ENCODE results near the gene MS4A18.
A peak's percentile ranks its signal among the peaks of the same experiment; 100 is the strongest.

The MS4A18 gene

DNA sequence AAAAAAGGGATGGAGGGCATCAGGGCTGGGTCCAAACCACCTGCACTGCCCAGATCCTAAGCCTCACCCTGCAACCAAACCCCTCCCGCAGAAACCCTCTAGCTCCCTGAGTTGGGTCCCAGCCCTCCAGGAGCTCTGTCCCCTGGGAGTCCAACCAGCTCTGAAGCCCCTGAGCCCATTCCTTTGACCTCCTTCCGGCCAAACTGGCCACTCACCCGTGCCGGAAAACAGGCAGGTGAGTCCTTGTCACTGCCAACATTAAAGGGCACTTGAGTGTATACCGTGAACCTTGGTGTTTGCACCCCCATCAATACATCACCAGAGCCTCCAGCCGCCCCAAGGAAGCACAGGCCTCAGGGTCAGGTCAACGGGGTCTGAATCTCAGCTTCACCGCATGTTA lies 43.7 kb downstream of the MS4A18 start:
- no peak for DNase-seq

DNA sequence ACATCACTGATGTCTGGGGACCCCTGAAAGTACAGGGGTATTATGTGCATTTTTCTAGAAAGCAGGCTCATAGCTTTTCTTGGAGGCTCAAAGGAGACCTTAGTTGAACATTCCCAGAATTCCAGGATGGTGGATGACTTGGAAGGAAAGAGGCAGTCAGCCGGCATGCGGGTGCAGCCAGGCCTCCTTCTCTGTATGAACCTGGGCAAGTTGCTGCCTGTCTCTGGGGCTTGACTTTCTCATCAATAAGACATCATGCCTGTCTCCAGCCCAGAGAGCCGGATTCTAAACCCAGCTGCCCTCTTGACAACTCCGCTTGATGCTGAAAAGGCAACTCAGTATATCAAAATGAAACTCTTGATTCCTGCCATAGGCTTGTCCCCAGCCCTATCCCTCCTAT lies 44.8 kb downstream of the MS4A18 start:
- DNase-seq, result no peak

DNA sequence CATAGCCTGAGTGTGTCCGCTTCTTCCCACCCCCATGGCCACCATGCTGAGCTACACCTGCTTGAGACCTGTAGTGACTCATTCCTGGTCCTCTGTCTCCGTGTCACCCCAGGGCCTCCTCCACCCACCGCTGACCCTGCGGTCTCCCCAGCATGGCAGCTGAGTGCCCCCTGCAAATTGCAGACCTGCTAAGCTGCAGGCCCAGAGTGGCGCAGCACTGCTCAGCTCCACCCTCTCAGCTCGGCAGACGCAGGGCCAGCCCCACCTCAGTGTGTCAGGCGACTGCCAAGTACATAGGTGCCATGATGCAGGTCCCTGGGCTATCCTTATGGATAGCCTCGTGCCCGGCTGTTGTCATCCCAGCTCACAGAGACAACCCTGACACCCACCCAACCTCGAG lies 45.3 kb downstream of the MS4A18 start:
- DNase-seq, result no peak

DNA sequence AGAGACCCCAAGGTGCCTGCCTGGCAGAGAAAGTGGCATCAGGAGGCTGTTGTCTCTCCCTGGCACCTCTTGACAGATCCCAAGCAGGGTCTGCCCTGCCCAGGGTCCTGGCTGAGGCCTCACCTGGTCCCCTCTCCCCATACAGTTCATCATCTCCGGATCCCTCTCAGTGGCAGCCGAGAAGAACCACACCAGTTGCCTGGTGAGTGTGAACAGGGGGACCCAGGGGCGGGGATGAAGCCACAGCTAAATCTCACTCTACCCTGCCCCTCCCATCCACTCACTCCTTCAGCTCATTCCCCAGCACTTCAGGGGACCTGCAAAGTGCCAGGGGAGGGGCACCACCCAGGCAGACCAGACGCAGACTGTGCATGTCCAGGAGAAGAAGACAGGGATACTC lies 46.6 kb downstream of the MS4A18 start:
- no peak for DNase-seq

DNA sequence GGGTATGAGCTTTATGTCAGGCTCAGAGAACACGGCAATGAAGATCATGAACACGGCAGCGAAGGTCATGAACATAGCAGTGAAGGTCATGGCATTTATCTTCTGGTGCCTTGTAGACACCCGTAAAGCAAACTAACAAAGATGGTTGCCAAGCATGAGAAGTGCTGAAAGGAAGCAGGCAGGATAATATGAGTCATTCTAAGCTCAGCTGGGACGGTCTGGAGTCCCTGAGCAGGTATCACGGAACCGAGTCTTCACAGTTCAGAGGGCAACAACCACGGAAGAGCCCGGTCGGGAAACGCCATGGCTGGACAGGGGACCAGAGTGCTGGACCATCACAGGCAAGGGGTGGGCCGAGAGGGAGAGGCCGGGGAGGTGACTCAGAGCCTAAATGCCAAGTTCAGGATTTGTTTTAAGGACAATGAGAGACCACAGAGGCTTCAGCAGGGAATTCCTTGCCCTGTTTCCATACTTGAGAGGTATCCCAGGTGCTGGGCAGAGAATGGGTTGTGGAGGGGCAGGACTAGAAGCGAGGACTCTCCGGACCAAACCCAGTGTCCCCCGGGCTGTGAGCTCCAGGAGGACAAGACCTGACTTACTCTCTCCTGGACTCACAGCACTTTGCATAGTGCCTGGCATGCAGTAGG lies 47.5 kb downstream of the MS4A18 start:
- no peak for DNase-seq

DNA sequence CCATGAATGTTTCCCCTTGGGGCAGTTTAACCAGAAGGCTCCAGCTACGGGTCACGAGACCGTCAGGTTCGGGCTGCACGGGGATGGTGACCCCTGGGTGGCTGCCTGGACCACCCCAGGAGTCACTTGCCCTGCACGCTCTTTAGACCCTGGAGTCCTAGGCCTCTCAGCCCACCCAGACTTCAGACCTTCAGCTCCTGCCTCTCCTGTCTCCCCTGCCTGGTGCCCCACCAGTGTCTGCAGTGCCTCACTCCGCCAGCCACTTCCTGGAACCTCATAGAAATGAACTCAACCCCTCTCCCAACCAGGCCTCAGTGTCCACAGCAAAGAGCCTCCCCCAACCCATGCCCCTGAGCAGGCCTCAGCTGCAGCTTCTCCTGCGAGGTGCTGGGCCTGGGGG lies 48.1 kb downstream of the MS4A18 start:
- no peak for DNase-seq

DNA sequence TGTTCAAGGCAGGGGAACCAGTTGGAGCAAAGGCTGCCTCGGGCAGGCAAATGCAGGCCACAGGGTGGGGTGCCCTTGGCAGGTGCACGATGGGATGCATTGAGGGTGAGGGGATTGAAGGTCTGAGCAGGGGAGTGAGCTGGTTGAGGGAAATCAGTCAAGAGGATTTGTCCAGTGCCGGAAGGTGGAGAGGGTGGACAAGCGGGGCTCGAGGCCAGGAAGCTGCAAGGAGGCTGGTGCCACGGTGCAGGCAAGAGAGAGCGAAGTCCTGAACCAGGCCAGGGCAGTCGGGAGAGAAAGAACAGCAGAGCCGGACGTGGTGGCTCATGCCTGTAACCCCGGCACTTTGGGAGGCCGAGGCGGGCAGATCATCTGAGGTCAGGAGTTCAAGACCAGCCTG lies 50.2 kb downstream of the MS4A18 start:
- no peak for DNase-seq

DNA sequence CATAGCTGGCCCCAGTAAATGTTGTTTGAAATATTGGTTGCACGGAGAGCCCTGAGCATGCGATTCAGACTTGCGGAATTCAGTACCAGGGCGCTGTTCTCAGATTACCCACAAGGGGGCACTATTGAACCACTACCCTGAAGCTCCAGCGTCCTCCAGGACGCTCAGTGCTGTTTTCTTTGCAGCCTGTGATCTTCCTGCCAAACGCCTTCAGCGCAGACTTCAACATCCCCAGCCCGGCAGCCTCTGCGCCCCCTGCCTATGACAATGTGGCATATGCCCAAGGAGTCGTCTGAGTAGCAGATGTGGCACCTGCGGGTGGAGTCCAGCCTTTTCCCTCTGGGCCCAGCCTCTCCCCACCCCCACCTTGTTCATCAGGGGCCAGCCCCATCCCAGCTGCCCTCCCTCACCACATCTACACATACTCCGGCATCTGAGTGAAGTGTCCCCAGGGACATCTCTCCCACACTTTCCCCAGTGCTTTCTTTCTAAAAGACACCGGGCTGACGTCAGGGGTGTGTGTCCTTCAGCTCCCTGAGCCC lies 51.0 kb downstream of the MS4A18 start:
- DNase-seq, result peak; percentile 82 to 85

DNA sequence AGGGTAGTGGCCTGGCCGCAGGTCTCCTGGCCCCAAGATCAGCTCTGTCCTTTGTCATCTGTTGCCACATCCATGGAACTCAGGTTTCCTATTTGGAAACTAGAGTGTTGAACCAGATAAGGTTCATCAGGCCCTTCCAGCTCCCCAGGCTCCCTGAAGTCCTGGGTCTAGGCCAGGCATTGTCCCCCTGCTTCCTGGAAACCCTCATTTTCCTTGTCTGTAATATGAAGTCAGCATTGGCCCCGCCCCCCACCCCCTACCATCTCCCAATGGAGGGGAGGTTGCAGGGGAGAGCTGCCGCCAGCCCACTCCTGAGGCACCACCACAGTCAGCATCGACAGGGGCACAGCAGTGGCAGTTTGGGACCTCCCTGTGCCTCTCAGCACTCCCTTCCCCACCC lies 51.6 kb downstream of the MS4A18 start:
- DNase-seq, result no peak

DNA sequence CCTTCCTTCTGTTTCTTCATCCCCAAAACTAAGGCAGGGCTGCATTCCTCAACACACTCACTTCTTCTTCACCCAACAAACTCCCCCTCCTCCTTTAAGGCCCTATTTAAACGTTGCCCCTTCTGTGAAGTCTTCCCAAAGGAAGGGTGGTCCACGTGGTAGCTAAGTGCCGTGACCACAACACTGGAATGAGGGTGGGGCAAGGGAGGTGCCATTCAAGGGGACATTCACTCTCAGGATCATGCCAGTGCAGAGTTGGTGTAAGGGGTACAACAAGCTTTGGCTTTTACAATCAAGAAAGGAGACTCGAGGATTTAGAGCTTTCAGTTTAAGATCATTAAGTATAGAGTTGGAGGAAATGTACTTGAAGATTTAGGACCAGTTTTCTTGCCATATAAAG lies 52.6 kb downstream of the MS4A18 start:
- DNase-seq, result no peak

DNA sequence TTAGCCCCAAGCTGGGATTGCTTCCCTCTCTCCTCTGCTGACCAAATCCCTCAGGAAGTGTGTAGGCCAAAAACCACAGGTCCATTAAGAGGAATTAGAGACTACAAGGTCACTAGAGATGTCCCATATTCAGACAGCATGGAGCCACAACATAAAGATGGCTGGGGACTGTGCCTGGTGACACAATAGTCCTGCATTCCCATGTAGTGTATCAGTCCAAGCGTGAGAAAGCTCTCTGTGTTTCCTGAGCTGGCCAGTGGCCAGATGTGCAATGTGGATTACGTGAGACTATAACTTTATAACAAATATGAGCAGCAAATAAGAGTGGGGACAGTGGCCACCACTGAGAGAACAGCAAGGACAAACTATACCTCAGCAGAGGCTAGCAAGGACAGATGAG lies 53.1 kb downstream of the MS4A18 start:
- DNase-seq, result no peak

DNA sequence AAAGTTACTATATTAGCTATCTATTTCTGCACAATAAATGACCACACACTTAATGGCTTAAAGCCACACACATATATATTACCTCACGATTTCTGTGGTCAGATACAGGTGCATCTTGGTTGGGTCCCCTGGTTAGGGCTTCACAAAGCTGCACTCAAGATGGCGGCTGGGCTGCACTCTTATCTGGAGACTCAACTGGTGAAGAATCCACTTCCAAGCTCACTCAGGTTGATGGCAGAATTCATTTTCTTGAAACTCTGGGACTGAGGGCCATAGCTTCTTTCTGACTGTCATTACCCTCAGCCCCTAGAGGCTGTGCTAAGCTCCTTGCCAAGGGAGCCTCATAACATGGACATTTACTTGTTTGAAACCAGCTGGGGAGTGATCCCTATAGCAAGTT lies 55.5 kb downstream of the MS4A18 start:
- no peak for DNase-seq

DNA sequence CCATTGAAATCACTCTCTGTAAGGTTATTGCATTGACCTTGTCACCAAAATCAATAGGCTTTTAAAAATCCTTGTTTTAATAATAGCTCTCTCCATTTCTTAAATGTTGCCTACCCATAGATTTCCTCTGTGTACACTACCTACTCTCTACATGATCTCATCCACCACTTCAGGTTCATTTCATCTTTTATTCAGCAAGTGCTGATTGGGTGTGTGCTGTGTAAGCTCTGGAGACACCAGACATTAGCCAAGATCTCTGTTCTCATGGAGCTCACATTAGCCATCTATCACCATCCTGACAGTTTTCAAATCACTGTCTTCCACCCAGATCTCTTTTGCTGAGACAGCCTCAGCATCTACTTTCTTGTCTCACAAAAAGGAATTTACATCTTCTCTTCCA lies 56.3 kb downstream of the MS4A18 start:
- DNase-seq, result no peak

DNA sequence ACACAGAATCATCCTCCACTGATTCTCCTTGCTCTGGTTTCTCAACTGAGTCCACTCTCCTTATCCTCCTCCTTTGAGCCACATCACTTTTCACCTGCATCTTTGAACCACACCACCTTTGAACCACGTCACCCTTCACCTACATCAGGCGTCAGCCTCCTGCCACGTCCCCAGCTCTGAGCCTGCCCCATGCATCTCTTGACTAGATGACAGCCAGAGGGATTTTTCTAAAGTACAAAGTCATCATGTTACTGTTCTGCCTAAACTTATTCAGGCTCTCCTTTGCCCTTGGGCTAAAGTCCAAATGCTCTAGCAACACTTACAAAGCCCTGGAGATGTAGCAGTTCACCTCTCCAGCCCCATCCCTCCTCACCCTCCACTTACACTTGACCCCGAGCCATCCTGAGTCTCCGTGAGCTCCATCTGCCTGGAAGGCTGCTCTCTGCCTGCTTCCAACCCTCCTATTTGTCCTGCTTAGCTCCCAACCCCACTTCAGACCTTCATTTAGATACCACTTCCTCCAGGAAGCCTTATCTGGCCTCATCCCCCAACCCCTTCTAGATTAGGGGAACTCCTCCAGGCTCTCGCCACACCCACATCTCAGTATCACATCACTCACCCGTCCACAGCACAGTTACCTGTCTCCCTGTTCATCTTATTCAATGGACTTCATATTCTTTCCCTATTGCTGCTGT lies 56.9 kb downstream of the MS4A18 start:
- DNase-seq, result no peak

DNA sequence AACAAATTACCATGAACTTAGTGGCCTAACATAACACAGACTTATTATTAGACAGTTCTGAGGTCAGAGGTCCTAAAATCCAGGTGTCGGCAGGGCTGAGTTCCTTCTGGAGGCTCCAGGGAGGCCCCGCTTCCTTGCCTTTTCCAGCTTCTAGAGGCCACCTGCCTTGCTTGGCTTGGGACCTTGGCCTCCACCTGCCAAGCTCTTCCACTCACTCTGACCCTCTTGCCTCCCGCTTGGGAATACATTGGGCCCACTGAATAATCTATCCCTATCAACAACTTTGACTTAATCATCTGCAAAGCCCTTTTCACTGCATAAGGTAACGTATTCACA lies 57.4 kb downstream of the MS4A18 start:
- DNase-seq, result no peak

DNA sequence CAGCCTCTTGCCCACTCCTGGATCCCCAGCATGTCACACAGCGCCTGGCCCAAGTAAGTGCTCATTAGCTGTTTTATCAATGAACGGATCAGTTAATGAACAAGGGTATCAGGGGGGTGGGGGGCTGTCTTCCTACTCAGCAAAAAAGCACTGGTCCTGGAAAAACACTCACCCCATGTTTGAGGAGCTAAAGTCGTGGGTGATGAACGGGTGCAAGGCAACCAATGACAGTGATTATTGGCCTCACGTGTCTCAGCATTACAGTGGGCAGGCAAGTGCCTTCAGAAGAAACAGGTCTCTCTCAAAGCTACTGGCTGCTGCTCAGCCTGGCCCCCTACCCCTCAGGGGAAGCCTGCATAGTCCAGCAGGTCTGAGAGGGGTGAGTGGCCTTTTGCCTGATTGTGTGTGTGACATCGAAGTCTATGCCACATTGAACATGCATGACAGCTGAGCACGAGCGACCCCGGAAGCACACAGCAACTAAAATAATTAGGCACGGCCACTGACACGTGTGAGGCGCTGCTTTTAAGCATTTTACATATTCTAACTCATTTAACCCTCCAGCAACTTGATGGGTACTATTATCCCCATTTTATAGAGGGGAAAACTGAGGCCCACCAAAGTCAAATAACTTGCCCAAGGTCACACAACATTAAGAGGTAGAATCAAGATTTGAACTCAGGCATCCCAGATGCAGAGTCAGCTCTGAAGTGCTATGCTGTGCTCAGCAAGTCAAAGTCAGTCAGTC lies 58.0 kb downstream of the MS4A18 start:
- no peak for DNase-seq

DNA sequence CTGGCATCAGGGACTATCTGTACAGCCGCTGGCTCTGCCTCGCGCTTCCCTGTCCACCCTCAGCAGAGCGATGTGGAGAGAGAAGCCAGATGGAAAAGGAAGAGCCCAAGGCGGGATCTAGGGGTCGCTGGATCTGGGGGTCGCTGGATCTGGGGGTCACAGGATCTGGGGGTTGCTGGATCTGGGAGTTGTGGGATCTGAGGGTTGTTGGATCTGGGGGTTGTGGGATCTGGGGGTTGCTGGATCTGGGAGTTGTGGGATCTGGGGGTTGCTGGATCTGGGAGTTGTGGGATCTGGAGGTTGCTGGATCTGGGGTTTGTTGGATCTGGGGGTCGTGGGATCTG lies 58.6 kb downstream of the MS4A18 start:
- DNase-seq, result no peak

DNA sequence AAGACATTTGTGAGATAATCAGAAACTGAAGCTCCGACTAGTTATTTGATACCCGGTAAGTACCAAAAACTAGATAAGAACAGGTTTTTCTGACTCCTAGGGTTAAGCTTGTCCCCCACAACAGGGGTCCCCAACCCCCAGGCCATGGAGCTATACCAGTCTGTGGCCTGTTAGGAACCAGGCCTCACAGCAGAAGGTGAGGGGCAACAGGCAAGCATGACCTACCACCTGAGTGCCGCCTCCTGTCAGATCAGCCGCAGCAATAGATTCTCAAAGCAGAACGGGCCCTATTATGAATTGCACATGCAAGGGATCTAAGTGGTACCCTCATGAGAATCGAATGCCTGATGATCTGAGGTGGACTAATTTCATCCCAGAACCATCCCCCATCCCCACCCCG lies 59.4 kb downstream of the MS4A18 start:
- DNase-seq, result no peak

DNA sequence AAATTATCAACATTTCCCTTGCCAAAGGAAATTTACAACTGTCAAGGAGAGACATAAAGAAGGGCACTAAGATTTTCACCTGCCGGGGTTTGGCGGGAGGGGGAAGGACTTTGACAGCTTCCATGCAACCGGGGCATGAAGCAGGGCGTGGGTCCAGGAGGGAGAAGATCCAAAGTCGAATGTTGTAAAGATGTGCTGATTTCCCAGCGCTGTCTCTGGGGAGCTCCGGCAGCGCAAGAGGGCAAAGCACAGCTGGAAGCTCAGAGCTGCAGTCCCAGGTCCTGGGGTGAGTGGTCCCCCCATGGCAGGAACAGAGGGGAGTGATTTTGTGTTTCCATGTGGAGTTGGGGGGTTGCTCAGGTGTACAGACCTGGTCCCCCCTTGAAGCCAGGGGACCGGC lies 60.6 kb downstream of the MS4A18 start, which contains the start of gene MS4A10:
MS4A10 (plus strand) TSS at position 198 of the 400 bp plus-strand sequence. CDS start 5,003 bp downstream, outside the sequence.
- DNase-seq, result no peak

DNA sequence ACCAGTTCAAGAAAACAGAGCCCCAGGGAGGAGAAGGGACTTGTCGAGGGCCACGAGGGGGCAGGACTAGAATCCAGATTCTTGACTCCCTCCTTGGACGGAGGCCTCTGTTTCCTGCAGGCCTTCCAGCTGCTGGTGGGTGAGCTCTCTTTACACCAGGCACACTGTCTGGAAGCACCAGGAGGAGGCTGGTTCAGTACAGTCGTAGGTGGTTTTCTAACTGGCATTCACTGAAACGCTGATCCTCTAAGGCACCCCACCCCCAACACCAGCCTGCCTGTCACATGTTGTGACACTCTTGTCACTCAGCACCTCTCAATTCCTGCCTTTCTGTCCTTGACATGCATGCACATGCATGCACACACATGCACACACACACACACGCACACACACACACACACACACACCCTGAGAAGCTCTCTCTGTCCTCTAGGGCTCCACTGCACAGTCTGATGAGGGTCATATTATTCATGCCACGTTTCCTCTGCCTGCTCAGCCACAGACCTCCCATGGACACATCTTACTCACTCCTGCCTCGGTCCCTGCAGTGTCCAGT lies 61.4 kb downstream of the MS4A18 start:
- DNase-seq, result no peak

DNA sequence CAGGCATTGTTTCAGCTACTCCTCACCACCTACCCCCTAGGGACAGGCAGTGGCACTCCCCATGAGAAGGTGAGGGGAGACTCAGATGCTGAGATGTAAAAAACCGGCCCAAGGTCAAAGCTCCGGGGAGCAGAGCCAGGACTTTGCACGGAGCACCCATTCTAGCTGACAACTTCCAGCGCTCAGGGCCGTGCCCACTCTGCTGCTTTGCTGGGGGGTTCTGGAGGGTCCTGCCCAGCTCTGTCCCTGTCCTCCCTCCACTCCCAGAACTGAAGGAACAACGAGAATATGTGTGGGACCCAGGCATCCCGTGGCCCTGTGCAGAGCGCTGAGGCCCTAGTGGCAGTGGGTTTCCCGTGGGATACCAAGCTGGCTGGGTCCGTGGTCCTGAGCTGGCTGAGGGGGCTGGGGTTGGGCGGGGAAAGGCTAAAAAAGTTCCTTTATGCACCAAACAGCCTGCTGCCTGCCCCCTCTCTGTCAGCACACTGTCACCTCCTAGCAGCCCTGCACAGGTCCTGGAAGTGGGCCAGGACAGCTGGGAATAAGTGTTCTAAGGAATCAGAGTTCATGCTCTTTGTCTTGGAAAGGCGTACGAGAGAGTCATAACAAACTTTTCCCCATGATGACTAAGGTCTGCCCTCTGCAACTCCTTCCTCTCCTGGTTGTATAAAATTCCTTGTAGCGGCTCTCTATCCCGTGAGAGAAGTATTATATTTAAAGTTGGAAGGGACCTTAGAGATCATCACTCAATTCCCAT lies 62.5 kb downstream of the MS4A18 start:
- no peak for DNase-seq

DNA sequence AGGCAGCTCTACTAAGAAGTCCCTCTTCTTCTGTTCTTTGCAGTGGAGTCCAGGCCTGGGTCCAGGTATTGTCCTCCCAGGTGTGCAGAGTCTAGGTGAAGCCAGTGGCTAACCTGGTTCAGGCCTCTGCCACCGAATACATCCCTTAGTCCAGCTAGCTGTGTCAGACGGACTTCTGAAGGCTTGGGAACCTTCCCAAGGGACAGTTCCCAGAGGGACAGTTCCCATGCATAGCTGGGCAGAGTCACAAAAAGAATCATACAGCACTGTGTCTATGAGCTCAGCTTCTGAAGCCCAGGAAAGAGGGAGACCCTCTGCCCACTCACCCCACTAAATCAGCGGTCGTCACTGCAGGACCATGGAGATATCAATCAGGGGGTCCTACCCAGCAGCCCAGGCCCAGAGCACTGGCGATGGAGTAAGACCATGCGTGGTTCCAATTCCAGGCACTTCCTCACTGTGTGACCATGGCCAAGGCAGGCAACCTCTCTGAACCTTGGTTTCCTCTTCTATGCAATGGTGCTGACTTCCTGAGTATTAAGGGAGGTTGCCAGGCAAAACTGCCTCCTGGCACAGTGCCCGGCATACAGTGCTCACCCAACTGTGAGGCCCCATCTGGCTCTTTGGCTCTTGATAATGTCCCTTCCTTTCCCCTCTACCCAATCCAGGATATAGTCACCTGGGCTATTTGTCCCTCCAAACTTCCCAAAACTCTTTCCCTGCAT lies 64.0 kb downstream of the MS4A18 start:
- DNase-seq, result no peak

Measured in CD4-positive, alpha-beta T cell treated with Interleukin-4 for 1 hour (primary cell).